Spleen (tissue), 7 donors: ENCODE measurements around the gene ITPR2.

ENCODE experiments used
- POLR2A ChIP-seq, 3 donors: fragments of 450-650 bp; IDR thresholded peaks; one replicate each; pipeline ENCODE4 v1.5.1; 2017; ENCODE audit warnings: antibody characterized with exemption in 3 of 3, mild to moderate bottlenecking in 1 of 3
- TF ChIP-seq, protein P1 (sequence below), 11 experiments: fragments of 200-600 bp in 7 of 11; fragments of 450-650 bp in 4 of 11; sonication (generic) in 4 of 11; IDR thresholded peaks in 8 of 11; conservative IDR thresholded peaks in 3 of 11; 1 replicate in 7 of 11; 2 replicates in 4 of 11; pipeline versions ENCODE4 v1.4.0 to v1.8.0; 2016 to 2021; ENCODE audit warnings: antibody characterized with exemption in 11 of 11, inconsistent platforms in 4 of 11, mild to moderate bottlenecking in 1 of 11
- donor health status: DM: no; HTN: no; CAD: no; lungs with moderate emphysema.
- donor health status: DM: no; HTN: no; CAD: no.
- donor health status: DM: no; HTN: no; CAD: no.

DNA sequence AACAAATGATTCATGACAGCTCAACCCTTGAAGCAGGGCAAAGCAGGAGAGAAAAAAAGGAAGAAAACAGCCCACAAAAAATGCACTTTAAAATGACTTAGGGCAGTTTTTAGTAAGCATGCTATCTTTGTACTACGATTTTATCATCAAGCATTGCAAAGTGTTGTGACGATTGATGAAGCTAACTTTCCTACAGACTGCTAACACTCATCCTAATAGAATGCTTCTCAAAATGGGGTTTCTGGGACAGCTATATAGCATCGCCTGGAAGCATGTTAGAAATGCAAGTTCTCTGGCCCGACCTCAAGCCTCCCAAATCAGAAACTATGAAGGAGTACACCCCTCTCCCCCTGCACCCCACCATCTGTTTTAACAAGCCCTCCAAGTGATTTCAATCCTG lies 381.2 kb downstream of the ITPR2 start:
- TF ChIP-seq POLR2A (IDR thresholded peaks at IDR 0.05): no peak
- TF ChIP-seq, protein P1, sequence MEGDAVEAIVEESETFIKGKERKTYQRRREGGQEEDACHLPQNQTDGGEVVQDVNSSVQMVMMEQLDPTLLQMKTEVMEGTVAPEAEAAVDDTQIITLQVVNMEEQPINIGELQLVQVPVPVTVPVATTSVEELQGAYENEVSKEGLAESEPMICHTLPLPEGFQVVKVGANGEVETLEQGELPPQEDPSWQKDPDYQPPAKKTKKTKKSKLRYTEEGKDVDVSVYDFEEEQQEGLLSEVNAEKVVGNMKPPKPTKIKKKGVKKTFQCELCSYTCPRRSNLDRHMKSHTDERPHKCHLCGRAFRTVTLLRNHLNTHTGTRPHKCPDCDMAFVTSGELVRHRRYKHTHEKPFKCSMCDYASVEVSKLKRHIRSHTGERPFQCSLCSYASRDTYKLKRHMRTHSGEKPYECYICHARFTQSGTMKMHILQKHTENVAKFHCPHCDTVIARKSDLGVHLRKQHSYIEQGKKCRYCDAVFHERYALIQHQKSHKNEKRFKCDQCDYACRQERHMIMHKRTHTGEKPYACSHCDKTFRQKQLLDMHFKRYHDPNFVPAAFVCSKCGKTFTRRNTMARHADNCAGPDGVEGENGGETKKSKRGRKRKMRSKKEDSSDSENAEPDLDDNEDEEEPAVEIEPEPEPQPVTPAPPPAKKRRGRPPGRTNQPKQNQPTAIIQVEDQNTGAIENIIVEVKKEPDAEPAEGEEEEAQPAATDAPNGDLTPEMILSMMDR (IDR thresholded peaks at IDR 0.05 in 8 of 11, conservative IDR thresholded peaks at IDR 0.05 in 3 of 11): no peak
